ENCODE measurements around the gene MOCS2. TPM values are rescaled to one million over a fixed set of nuclear protein-coding genes. Genes with fewer than 3 reads are reported as not detected.

The MOCS2 gene
- total RNA-seq, 2 donors from 2014 or later: 44.2 to 45.5 TPM

- Histone ChIP-seq H3K9me3 (no peaks in the 10 kb centered on the region), H3K4me3 (no peak overlapping the region), H3K36me3 (peaks cover 14% of the 10 kb centered on the region), H3K27ac (no peak overlapping the region), H3K27me3 (replicated peaks; ENCODE audit: insufficient read depth) (no peaks in the 10 kb centered on the region), H3K4me1 (ENCODE audit: control insufficient read depth in 1 of 2, low read depth in 2 of 2) (peaks cover 2 to 16% of the 10 kb centered on the region in 2 donors)
- peak; percentile 9 for DNase-seq (ENCODE audit: low spot score)
- TF ChIP-seq CTCF (IDR thresholded peaks at IDR 0.05): peak; percentile 88
- ATAC-seq (ENCODE audit: insufficient number of reproducible peaks, low FRiP score, low read depth): no peak
These were observed 13.5 kb downstream of the MOCS2 start for GRCh38 chr5:53095931-53096525.

- no peak for ATAC-seq (ENCODE audit: insufficient number of reproducible peaks, low FRiP score, low read depth)
These were observed 14.3 kb downstream of the MOCS2 start for GRCh38 chr5:53095217-53095616.

DNA sequence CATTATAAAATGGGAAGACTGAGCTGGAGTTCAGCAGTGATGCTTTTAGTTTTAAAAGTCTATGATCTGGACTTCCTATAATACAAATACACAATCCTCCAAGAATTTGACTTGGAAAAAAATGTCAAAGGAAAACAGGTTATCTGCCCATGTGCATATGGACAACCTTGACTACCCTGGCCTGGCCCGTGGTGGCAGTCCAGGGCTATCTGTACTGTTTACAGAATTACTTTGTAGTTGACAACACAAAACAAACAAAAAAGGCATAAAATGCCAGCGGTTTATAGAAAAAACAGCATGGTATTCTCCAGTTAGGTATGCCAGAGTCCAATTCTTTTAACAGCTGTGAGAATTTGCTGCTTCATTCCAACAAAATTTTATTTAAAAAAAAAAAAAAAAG lies 17.3 kb downstream of the MOCS2 start:
- Histone ChIP-seq H3K4me1 (ENCODE audit: control insufficient read depth in 1 of 2, low read depth in 2 of 2) (peaks cover 5 to 20% of the 10 kb centered on the region in 2 donors), H3K36me3 (no peaks in the 10 kb centered on the region), H3K27me3 (replicated peaks; ENCODE audit: insufficient read depth) (no peaks in the 10 kb centered on the region), H3K4me3 (no peak overlapping the region), H3K9me3 (no peaks in the 10 kb centered on the region), H3K27ac (no peak overlapping the region)
- no peak for DNase-seq (ENCODE audit: low spot score)
- no peak for TF ChIP-seq CTCF (IDR thresholded peaks at IDR 0.05)
- ATAC-seq (ENCODE audit: insufficient number of reproducible peaks, low FRiP score, low read depth): no peak

More at GRCh38 chr5:53095217-53095616, 14.3 kb downstream of the MOCS2 start:
- Histone ChIP-seq H3K27ac (no peak overlapping the region), H3K27me3 (replicated peaks; ENCODE audit: insufficient read depth) (no peaks in the 10 kb centered on the region), H3K9me3 (no peaks in the 10 kb centered on the region), H3K4me3 (no peak overlapping the region), H3K4me1 (ENCODE audit: control insufficient read depth in 1 of 2, low read depth in 2 of 2) (peaks cover 5 to 20% of the 10 kb centered on the region in 2 donors), H3K36me3 (peaks cover 8% of the 10 kb centered on the region)
- no peak for DNase-seq (ENCODE audit: low spot score)
- no peak for TF ChIP-seq CTCF (IDR thresholded peaks at IDR 0.05)

GRCh38 chr5:53091289-53091688 lies 18.3 kb downstream of the MOCS2 start:
- no peaks in the 10 kb centered on the region for H3K27me3 ChIP-seq (replicated peaks; ENCODE audit: insufficient read depth)
- ATAC-seq (ENCODE audit: insufficient number of reproducible peaks, low FRiP score, low read depth) (no peak), DNase-seq (ENCODE audit: low spot score) (no peak)
- no peaks in the 10 kb centered on the region for H3K36me3 ChIP-seq
- TF ChIP-seq CTCF (IDR thresholded peaks at IDR 0.05): no peak
- no peaks in the 10 kb centered on the region for H3K9me3 ChIP-seq
- H3K4me3 ChIP-seq: no peak overlapping the region
- H3K4me1 ChIP-seq (ENCODE audit: control insufficient read depth in 1 of 2, low read depth in 2 of 2): peaks cover 5 to 20% of the 10 kb centered on the region in 2 donors
- H3K27ac ChIP-seq: no peak overlapping the region

GRCh38 chr5:53090229-53090628 lies 19.3 kb downstream of the MOCS2 start:
- H3K9me3 ChIP-seq: no peaks in the 10 kb centered on the region
- no peaks in the 10 kb centered on the region for H3K27me3 ChIP-seq (replicated peaks; ENCODE audit: insufficient read depth)
- no peak overlapping the region for H3K4me3 ChIP-seq
- no peaks in the 10 kb centered on the region for H3K36me3 ChIP-seq
- TF ChIP-seq CTCF (IDR thresholded peaks at IDR 0.05): no peak
- no peak overlapping the region for H3K27ac ChIP-seq
- DNase-seq (ENCODE audit: low spot score) (no peak), ATAC-seq (ENCODE audit: insufficient number of reproducible peaks, low FRiP score, low read depth) (no peak)
- H3K4me1 ChIP-seq (ENCODE audit: control insufficient read depth in 1 of 2, low read depth in 2 of 2): peaks cover 5 to 20% of the 10 kb centered on the region in 2 donors
